ENCODE measurements around the gene MYZAP. TPM values are rescaled to one million over a fixed set of nuclear protein-coding genes. Genes with fewer than 3 reads are reported as not detected.

Gene MYZAP
- total and polyA plus RNA-seq, 2 of the 8 experiments (the other 6 are each of a cell fraction or from before 2014, with no cell fraction given), result 0.41 to 0.65 TPM

GRCh38 chr15:57675481-57676181, 83.9 kb downstream of the MYZAP start:
- H3K79me1 ChIP-seq (ENCODE audit: low read depth, low read length), result no peaks in the 10 kb centered on the region
- no peaks in the 10 kb centered on the region for H4K20me1 ChIP-seq (replicated peaks in 1 of 2; ENCODE audit: control insufficient read depth in 1 of 2, insufficient read depth in 2 of 2, low read length in 2 of 2)
- no peaks in the 10 kb centered on the region for H3K79me2 ChIP-seq (ENCODE audit: control insufficient read depth in 1 of 2, insufficient read depth in 2 of 2, low read length in 2 of 2)
- no peak overlapping the region for H2BK20ac ChIP-seq (ENCODE audit: low read length)
- 92% methylated on average over 9 of the region's 9 CpGs; no CpG with 5 or more reads in 1 of the 2 experiments for WGBS, 2 experiments (ENCODE audit: extremely low coverage in 1 of 2, insufficient coverage in 1 of 2, insufficient read length in 1 of 2, insufficient replicate concordance in 2 of 2, low coverage in 1 of 2, low lambda C conversion rate in 2 of 2, missing lambda C conversion rate in 1 of 2)
- H4K5ac ChIP-seq (ENCODE audit: insufficient read length, low read depth, low read length), result no peak overlapping the region
- CTCF ChIA-PET (ENCODE audit: partially characterized antibody), result interaction anchor here (1.0 kb wide), 1 partner anchor 20 kb away, joined by 4 read pairs; no protein-coding TSS in a partner anchor
- TF ChIP-seq RFX5 (IDR thresholded peaks at IDR 0.05; ENCODE audit: borderline replicate concordance, low read depth, low read length) (no peak), CBX5 (IDR thresholded peaks at IDR 0.05; ENCODE audit: low read depth, low read length) (no peak), BRCA1 (IDR thresholded peaks at IDR 0.05; ENCODE audit: low read depth, low read length) (no peak), CHD1 (IDR thresholded peaks at IDR 0.05; ENCODE audit: low read depth, low read length) (no peak), CBX8 (IDR thresholded peaks at IDR 0.05; ENCODE audit: borderline replicate concordance, low read depth, low read length) (no peak), SP4 (IDR thresholded peaks at IDR 0.05; ENCODE audit: low read length) (no peak), CTCF (IDR thresholded peaks at IDR 0.05; ENCODE audit: control extremely low read depth in 1 of 3, insufficient read depth in 1 of 3, low read depth in 1 of 3, low read length in 3 of 3) (no peak), ZNF274 (IDR thresholded peaks at IDR 0.05; ENCODE audit: borderline replicate concordance, extremely low read depth, low read length) (no peak), SIRT6 (IDR thresholded peaks at IDR 0.05; ENCODE audit: low read length) (no peak)
- no peak overlapping the region for H3K27ac ChIP-seq (ENCODE audit: low read depth, low read length)
- no peak overlapping the region for H3K18ac ChIP-seq (ENCODE audit: extremely low read depth, low read length)
- no peak overlapping the region for H3K14ac ChIP-seq (ENCODE audit: insufficient read length)
- H3K4me2 ChIP-seq (ENCODE audit: insufficient read depth in 1 of 2, low read depth in 2 of 2, low read length in 2 of 2), result no peak overlapping the region
- H2BK15ac ChIP-seq (ENCODE audit: low read length), result no peak overlapping the region
- H2BK120ac ChIP-seq (replicated peaks; ENCODE audit: low read depth, low read length), result no peak overlapping the region
- no peak overlapping the region for H4K8ac ChIP-seq (ENCODE audit: extremely low read depth, insufficient read depth, low read length)
- H3K4me1 ChIP-seq (replicated peaks in 1 of 4; ENCODE audit: control insufficient read depth in 3 of 4, insufficient read depth in 4 of 4, low read length in 3 of 4), result no peaks in the 10 kb centered on the region
- no peak overlapping the region for H3K4ac ChIP-seq (replicated peaks; ENCODE audit: insufficient read length, low read depth, low read length)
- no peaks in the 10 kb centered on the region for H3K9me3 ChIP-seq (ENCODE audit: insufficient read depth in 2 of 2, low read depth in 1 of 2, low read length in 1 of 2)
- no peak for DNase-seq (ENCODE audit: low read depth in 1 of 2, low spot score in 2 of 2)
- H3K9ac ChIP-seq (replicated peaks in 1 of 4; ENCODE audit: extremely low read depth in 1 of 4, low read depth in 3 of 4, low read length in 3 of 4), result no peak overlapping the region
- H3K36me3 ChIP-seq (ENCODE audit: control insufficient read depth in 2 of 4, insufficient read depth in 4 of 4, low read length in 3 of 4), result no peaks in the 10 kb centered on the region
- H2BK12ac ChIP-seq (ENCODE audit: low read depth, low read length), result no peak overlapping the region
- H3K27me3 ChIP-seq (replicated peaks in 1 of 4; ENCODE audit: control insufficient read depth in 3 of 4, extremely low read depth in 1 of 4, insufficient read depth in 3 of 4, low read length in 3 of 4), result no peaks in the 10 kb centered on the region
- H3K23me2 ChIP-seq (ENCODE audit: low read depth, low read length), result no peaks in the 10 kb centered on the region
- H2AK5ac ChIP-seq (ENCODE audit: low read depth, low read length), result no peak overlapping the region
- no peak overlapping the region for H3K4me3 ChIP-seq (ENCODE audit: extremely low read depth in 1 of 4, insufficient read depth in 2 of 4, low read depth in 3 of 4, low read length in 4 of 4)
- POLR2A ChIA-PET (ENCODE audit: partially characterized antibody), result interaction anchor here (1.6 kb wide), 1 partner anchor 31 kb away, joined by 12 read pairs; the partner anchor contains the start of gene POLR2M
- H3K23ac ChIP-seq (ENCODE audit: insufficient read length), result no peak overlapping the region
- no peak overlapping the region for H4K91ac ChIP-seq (replicated peaks; ENCODE audit: insufficient read length, low read length)
- no peak overlapping the region for H2BK5ac ChIP-seq (ENCODE audit: low read depth, low read length)
- H3K56ac ChIP-seq (replicated peaks; ENCODE audit: insufficient read length, low read depth, low read length), result no peak overlapping the region
- no peak overlapping the region; the same call in 1 of the 2 replicates for H2AFZ ChIP-seq (ENCODE audit: low read length)
- FAIRE-seq, result no peak

All from H1 (cell line).